C4-2B (cell line): ENCODE measurements around the gene PLD4.

Experiments used
- H3K27ac ChIP-seq: fragments of 450-650 bp; 2 replicates; pipeline ENCODE4 v1.5.1; 2017
- CTCF ChIP-seq: fragments of 450-650 bp; conservative IDR thresholded peaks from 2 replicates; pipeline ENCODE4 v1.5.1; 2017; ENCODE audit warnings: mild to moderate bottlenecking
- ZFX ChIP-seq: fragments of 450-650 bp; IDR thresholded peaks from 2 replicates; pipeline ENCODE4 v1.6.1; 2017

The PLD4 gene

GRCh38 chr14:104971447-104972240, 47.0 kb downstream of the PLD4 start:
- no peak overlapping the region for H3K27ac ChIP-seq
- TF ChIP-seq ZFX (no peak), CTCF (no peak)

GRCh38 chr14:104972301-104973134, 47.8 kb downstream of the PLD4 start:
- H3K27ac ChIP-seq = no peak overlapping the region

GRCh38 chr14:104973135-104973384, 48.4 kb downstream of the PLD4 start:
- no peak for TF ChIP-seq CTCF
- TF ChIP-seq ZFX = no peak
- H3K27ac ChIP-seq = no peak overlapping the region

More at GRCh38 chr14:104972301-104973134, 47.8 kb downstream of the PLD4 start:
- TF ChIP-seq CTCF (no peak), ZFX (no peak)

GRCh38 chr14:104973385-104974145, 48.9 kb downstream of the PLD4 start:
- no peak overlapping the region for H3K27ac ChIP-seq

GRCh38 chr14:104974146-104974541, 49.5 kb downstream of the PLD4 start:
- no peak overlapping the region for H3K27ac ChIP-seq

More at GRCh38 chr14:104973385-104974145, 48.9 kb downstream of the PLD4 start:
- no peak for TF ChIP-seq CTCF
- no peak for TF ChIP-seq ZFX

DNA sequence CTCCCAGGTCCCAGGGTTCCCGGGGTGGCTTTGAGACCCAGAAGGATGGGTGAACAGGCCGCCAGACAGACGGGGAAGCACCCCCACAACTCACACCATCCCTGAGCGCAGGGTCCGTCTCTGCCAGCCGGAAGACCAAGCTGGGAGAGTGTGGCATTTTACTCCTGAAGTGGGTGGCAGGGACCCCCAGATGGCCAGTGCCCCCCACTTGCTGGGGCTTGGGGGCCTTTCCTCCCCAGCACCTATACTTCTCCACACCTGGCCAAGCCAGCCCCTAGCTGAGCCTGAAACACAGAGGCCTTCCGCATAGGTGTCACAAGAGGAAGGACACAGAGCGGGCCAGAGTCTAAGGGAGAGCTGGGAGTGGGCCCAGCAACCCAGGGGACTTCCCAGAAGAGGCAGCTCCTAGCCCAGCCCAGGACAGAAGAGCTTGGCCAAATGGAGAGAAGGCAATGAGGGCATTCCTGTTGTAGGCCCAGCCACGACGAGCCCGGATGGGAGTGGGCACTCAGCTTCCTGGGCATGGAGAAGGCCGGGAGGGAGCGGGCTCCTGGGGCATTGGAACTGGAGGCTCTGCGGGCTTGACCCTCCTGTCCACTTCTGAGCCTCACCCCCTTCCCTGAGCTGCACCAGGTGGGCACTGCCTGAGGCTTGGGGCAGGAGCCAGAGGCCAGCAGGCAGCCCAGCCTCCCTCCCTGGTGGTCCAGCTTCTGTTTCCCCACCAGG, 50.1 kb downstream of the PLD4 start:
- H3K27ac ChIP-seq = no peak overlapping the region
- TF ChIP-seq ZFX = no peak; the same call in 1 of the 2 replicates
- TF ChIP-seq CTCF = no peak

More at GRCh38 chr14:104974146-104974541, 49.5 kb downstream of the PLD4 start:
- TF ChIP-seq CTCF = no peak
- no peak for TF ChIP-seq ZFX
